Panc1 (cell line): ENCODE data around the gene CALD1.

Source experiments
- POLR2AphosphoS5 ChIP-seq: IDR thresholded peaks from 2 replicates; pipeline ENCODE4 v1.6.1; 2012; ENCODE audit warnings: mild to moderate bottlenecking, low read depth, low read length, moderate library complexity
- REST ChIP-seq, 2 experiments: IDR thresholded peaks; 2 replicates each; pipeline ENCODE4 v1.6.1; 2011 to 2012; ENCODE audit warnings: low read depth in 2 of 2, control low read depth in 1 of 2, low read length in 1 of 2, mild to moderate bottlenecking in 1 of 2, moderate library complexity in 1 of 2; ENCODE audit not compliant: insufficient read depth in 1 of 2
- TCF7L2 ChIP-seq: IDR thresholded peaks from 2 replicates; pipeline ENCODE4 v1.6.1; 2011; ENCODE audit warnings: mild to moderate bottlenecking, low read depth, low read length, inconsistent platforms
- TF ChIP-seq, protein P1 (sequence below): fragments of 450-650 bp; IDR thresholded peaks from 2 replicates; pipeline ENCODE4 v1.5.1; 2017; ENCODE audit warnings: mild to moderate bottlenecking

DNA sequence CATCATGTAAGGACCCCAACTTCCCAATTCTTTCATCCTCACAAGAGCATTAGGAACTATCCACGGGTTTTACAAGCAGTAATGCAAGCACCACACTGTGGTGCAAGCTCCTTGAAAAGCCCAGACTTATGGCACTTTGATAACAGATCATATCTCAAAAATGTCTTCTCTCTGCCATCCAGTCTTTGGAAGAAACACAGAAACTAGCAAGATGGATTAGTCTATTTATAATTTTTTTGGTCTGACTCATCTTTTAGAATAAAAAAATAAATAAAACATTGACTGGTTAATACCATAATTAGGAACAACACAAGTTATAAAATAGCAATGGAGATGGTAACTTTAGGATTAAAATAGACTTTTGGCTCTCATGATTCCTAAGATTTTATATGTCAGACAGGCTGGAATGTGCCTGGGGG is 49.0 kb upstream of the CALD1 start:
- TF ChIP-seq, protein P1, sequence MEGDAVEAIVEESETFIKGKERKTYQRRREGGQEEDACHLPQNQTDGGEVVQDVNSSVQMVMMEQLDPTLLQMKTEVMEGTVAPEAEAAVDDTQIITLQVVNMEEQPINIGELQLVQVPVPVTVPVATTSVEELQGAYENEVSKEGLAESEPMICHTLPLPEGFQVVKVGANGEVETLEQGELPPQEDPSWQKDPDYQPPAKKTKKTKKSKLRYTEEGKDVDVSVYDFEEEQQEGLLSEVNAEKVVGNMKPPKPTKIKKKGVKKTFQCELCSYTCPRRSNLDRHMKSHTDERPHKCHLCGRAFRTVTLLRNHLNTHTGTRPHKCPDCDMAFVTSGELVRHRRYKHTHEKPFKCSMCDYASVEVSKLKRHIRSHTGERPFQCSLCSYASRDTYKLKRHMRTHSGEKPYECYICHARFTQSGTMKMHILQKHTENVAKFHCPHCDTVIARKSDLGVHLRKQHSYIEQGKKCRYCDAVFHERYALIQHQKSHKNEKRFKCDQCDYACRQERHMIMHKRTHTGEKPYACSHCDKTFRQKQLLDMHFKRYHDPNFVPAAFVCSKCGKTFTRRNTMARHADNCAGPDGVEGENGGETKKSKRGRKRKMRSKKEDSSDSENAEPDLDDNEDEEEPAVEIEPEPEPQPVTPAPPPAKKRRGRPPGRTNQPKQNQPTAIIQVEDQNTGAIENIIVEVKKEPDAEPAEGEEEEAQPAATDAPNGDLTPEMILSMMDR, result no peak
- no peak for TF ChIP-seq POLR2AphosphoS5
- TF ChIP-seq REST (IDR thresholded peaks at IDR 0.05; ENCODE audit: insufficient read depth in 1 of 2, low read depth in 2 of 2, low read length in 1 of 2), result no peak
- TF ChIP-seq TCF7L2, result no peak
